Neuronal stem cell (in vitro differentiated cells): Measurements from ENCODE around the gene SPARC.
"Not testable (repeated sequence)": the region's sequence is repeated elsewhere in the genome, so short reads cannot be mapped to it uniquely, and the experiment has no call there.

ENCODE experiments used
- DNase-seq: peaks from one replicate; pipeline ENCODE4 v3.0.0-alpha.2; 2013; ENCODE audit warnings: low spot score
- H2AFZ ChIP-seq: one replicate; pipeline ENCODE4 v1.6.1; 2013; ENCODE audit warnings: mild to moderate bottlenecking, low read length, inconsistent platforms
- H2AK5ac ChIP-seq: 2 replicates; pipeline ENCODE4 v1.6.1; 2013; ENCODE audit warnings: low read depth, mild to moderate bottlenecking, inconsistent platforms, low read length, moderate library complexity, mixed read lengths
- H2BK120ac ChIP-seq: 2 replicates; pipeline ENCODE4 v1.6.1; 2013; ENCODE audit warnings: low read depth, mild to moderate bottlenecking, inconsistent platforms, low read length, moderate library complexity, mixed read lengths
- H2BK12ac ChIP-seq: one replicate; pipeline ENCODE4 v1.6.1; 2013; ENCODE audit warnings: low read length, inconsistent platforms
- H2BK15ac ChIP-seq: 2 replicates; pipeline ENCODE4 v1.6.1; 2013; ENCODE audit warnings: mild to moderate bottlenecking, low read length, inconsistent platforms, mixed read lengths
- H2BK5ac ChIP-seq: one replicate; pipeline ENCODE4 v1.6.1; 2013; ENCODE audit warnings: inconsistent platforms, mild to moderate bottlenecking, low read length, moderate library complexity
- H3K14ac ChIP-seq: one replicate; pipeline ENCODE4 v1.6.1; 2013; ENCODE audit warnings: low read length, inconsistent platforms
- H3K18ac ChIP-seq: 2 replicates; pipeline ENCODE4 v1.6.1; 2013; ENCODE audit warnings: low read length, inconsistent platforms
- H3K23ac ChIP-seq: 2 replicates; pipeline ENCODE4 v1.6.1; 2013; ENCODE audit warnings: low read depth, mild to moderate bottlenecking, mixed read lengths, low read length, inconsistent platforms; ENCODE audit not compliant: poor library complexity
- H3K27ac ChIP-seq: replicated peaks from 3 replicates; pipeline ENCODE4 v1.5.1; 2013; ENCODE audit warnings: low read length, inconsistent platforms
- H3K27me3 ChIP-seq, 3 experiments: 2 replicates each; pipeline ENCODE4 v1.6.1; 2013; ENCODE audit warnings: low read length in 3 of 3, mild to moderate bottlenecking in 2 of 3, inconsistent platforms in 1 of 3, low read depth in 1 of 3, mixed read lengths in 1 of 3, moderate library complexity in 1 of 3; ENCODE audit not compliant: control insufficient read depth in 3 of 3, insufficient read depth in 3 of 3
- H3K36me3 ChIP-seq, 2 donors: replicated peaks in 1 of 2; 2 replicates each; pipeline ENCODE4 v1.6.1; 2013; ENCODE audit warnings: low read length in 2 of 2; ENCODE audit not compliant: control insufficient read depth in 2 of 2, insufficient read depth in 2 of 2
- H3K4ac ChIP-seq: 2 replicates; pipeline ENCODE4 v1.6.1; 2013; ENCODE audit warnings: inconsistent platforms, mild to moderate bottlenecking, low read length, moderate library complexity
- H3K4me1 ChIP-seq, 2 donors: 1 replicate in 1 of 2; 2 replicates in 1 of 2; pipeline ENCODE4 v1.6.1; 2013; ENCODE audit warnings: low read length in 2 of 2, low read depth in 1 of 2; ENCODE audit not compliant: control insufficient read depth in 2 of 2, insufficient read depth in 1 of 2
- H3K4me2 ChIP-seq: one replicate; pipeline ENCODE4 v1.6.1; 2013; ENCODE audit warnings: mild to moderate bottlenecking, low read length, inconsistent platforms; ENCODE audit not compliant: insufficient read depth, poor library complexity, severe bottlenecking
- H3K4me3 ChIP-seq, 2 donors: 2 replicates each; pipeline ENCODE4 v1.5.1; 2013; ENCODE audit warnings: low read length in 2 of 2, mild to moderate bottlenecking in 2 of 2, inconsistent platforms in 1 of 2, moderate library complexity in 1 of 2
- H3K79me1 ChIP-seq: one replicate; pipeline ENCODE4 v1.6.1; 2013; ENCODE audit warnings: low read depth, mild to moderate bottlenecking, inconsistent platforms, low read length, moderate library complexity
- H3K9ac ChIP-seq: one replicate; pipeline ENCODE4 v1.6.1; 2013; ENCODE audit warnings: mild to moderate bottlenecking, low read depth, low read length, inconsistent platforms; ENCODE audit not compliant: poor library complexity
- H3K9me3 ChIP-seq, 2 donors: replicated peaks in 1 of 2; 2 replicates each; pipeline versions ENCODE3 to v1.6.1; 2013; ENCODE audit warnings: low read length in 2 of 2, mild to moderate bottlenecking in 2 of 2, inconsistent platforms in 1 of 2, low read depth in 1 of 2, mixed read lengths in 1 of 2, moderate library complexity in 1 of 2; ENCODE audit not compliant: control insufficient read depth in 2 of 2, insufficient read depth in 1 of 2
- H4K8ac ChIP-seq: one replicate; pipeline ENCODE4 v1.6.1; 2013; ENCODE audit warnings: low read depth, mild to moderate bottlenecking, inconsistent platforms, low read length, moderate library complexity
- H4K91ac ChIP-seq: one replicate; pipeline ENCODE4 v1.6.1; 2013; ENCODE audit warnings: low read length, low read depth, mild to moderate bottlenecking, inconsistent platforms; ENCODE audit not compliant: poor library complexity
- WGBS, 2 donors: extraction: QIAGEN DNeasy Blood & Tissue Kit; methylation state at CpG; one replicate each; pipeline ENCODE4 v1.1.7; 2013; ENCODE audit warnings: missing lambda C conversion rate in 2 of 2, mixed read lengths in 1 of 2; ENCODE audit not compliant: insufficient read length in 2 of 2, insufficient replicate concordance in 1 of 2; ENCODE audit errors: extremely low coverage in 2 of 2; 5-methylcytosine and 5-hydroxymethylcytosine counted together

SPARC gene

GRCh38 chr5:151730381-151730780, 43.7 kb upstream of the SPARC start:
- WGBS, 2 donors, result no CpG with 5 or more reads among the region's 7 CpGs
- Histone ChIP-seq H3K4me1 (peaks cover 2 to 3% of the 10 kb centered on the region in 2 donors), H3K4me2 (no peak overlapping the region), H3K27ac (no peak overlapping the region), H2AK5ac (no peak overlapping the region), H2AFZ (no peak overlapping the region), H2BK15ac (no peak overlapping the region), H3K14ac (no peak overlapping the region), H3K4me3 (no peak overlapping the region), H4K8ac (no peak overlapping the region), H3K27me3 (no peaks in the 10 kb centered on the region), H2BK120ac (no peak overlapping the region), H3K18ac (no peak overlapping the region), H3K36me3 (no peaks in the 10 kb centered on the region), H3K4ac (no peak overlapping the region), H3K9ac (no peak overlapping the region), H2BK12ac (no peak overlapping the region), H3K23ac (no peak overlapping the region), H3K79me1 (no peaks in the 10 kb centered on the region), H3K9me3 (peaks cover 2 to 3% of the 10 kb centered on the region in 2 donors), H4K91ac (no peak overlapping the region), H2BK5ac (no peak overlapping the region)
- DNase-seq, result no peak

GRCh38 chr5:151729597-151729996, 42.9 kb upstream of the SPARC start:
- not testable (repeated sequence) for H3K23ac ChIP-seq, H3K18ac ChIP-seq, H4K91ac ChIP-seq, H3K27ac ChIP-seq, H3K4me2 ChIP-seq, H3K9me3 ChIP-seq, H3K14ac ChIP-seq, H2AFZ ChIP-seq, H3K36me3 ChIP-seq, H2BK5ac ChIP-seq, H3K27me3 ChIP-seq, H4K8ac ChIP-seq, H3K9ac ChIP-seq, H2BK12ac ChIP-seq, H3K4me1 ChIP-seq, H2BK15ac ChIP-seq, H2BK120ac ChIP-seq, H3K4ac ChIP-seq, H2AK5ac ChIP-seq, H3K4me3 ChIP-seq, H3K79me1 ChIP-seq, DNase-seq
- WGBS, 2 donors, result no CpG with 5 or more reads among the region's 5 CpGs

- H3K27ac ChIP-seq, result no peak overlapping the region
- no peak overlapping the region for H3K23ac ChIP-seq
- no peak overlapping the region for H3K9ac ChIP-seq
- no peak overlapping the region for H2AFZ ChIP-seq
- H3K4ac ChIP-seq, result no peak overlapping the region
- no peak overlapping the region for H2BK5ac ChIP-seq
- H2BK120ac ChIP-seq, result no peak overlapping the region
- peaks cover 0 to 4% of the 10 kb centered on the region in 2 donors for H3K9me3 ChIP-seq
- no peak overlapping the region for H3K18ac ChIP-seq
- H3K36me3 ChIP-seq, result no peaks in the 10 kb centered on the region
- H3K27me3 ChIP-seq, result no peaks in the 10 kb centered on the region
- no peak overlapping the region for H3K4me3 ChIP-seq
- peaks cover 5 to 8% of the 10 kb centered on the region in 2 donors for H3K4me1 ChIP-seq
- no peak overlapping the region for H3K14ac ChIP-seq
- H2AK5ac ChIP-seq, result no peak overlapping the region
- H2BK15ac ChIP-seq, result no peak overlapping the region
- DNase-seq, result no peak
- H3K4me2 ChIP-seq, result no peak overlapping the region
- H3K79me1 ChIP-seq, result no peaks in the 10 kb centered on the region
- no peak overlapping the region for H2BK12ac ChIP-seq
- no peak overlapping the region for H4K91ac ChIP-seq
- no peak overlapping the region for H4K8ac ChIP-seq
- no CpG with 5 or more reads among the region's 2 CpGs for WGBS, 2 donors
Measured at GRCh38 chr5:151724360-151724759, 37.6 kb upstream of the SPARC start.

GRCh38 chr5:151722546-151722945, 35.8 kb upstream of the SPARC start:
- no peak overlapping the region for H2BK15ac ChIP-seq
- peaks cover 5 to 8% of the 10 kb centered on the region in 2 donors for H3K4me1 ChIP-seq
- H3K27ac ChIP-seq, result no peak overlapping the region
- no peak overlapping the region for H3K4ac ChIP-seq
- no peak overlapping the region for H3K9ac ChIP-seq
- no peak overlapping the region for H2BK12ac ChIP-seq
- H3K36me3 ChIP-seq, result no peaks in the 10 kb centered on the region
- no peak overlapping the region for H3K14ac ChIP-seq
- no peak for DNase-seq
- peaks cover 0 to 2% of the 10 kb centered on the region in 2 donors for H3K9me3 ChIP-seq
- no peaks in the 10 kb centered on the region for H3K79me1 ChIP-seq
- H2BK5ac ChIP-seq, result no peak overlapping the region
- H3K23ac ChIP-seq, result no peak overlapping the region
- H4K91ac ChIP-seq, result no peak overlapping the region
- no peak overlapping the region for H3K18ac ChIP-seq
- H3K27me3 ChIP-seq, result no peaks in the 10 kb centered on the region
- no peak overlapping the region for H2AK5ac ChIP-seq
- no peak overlapping the region for H3K4me2 ChIP-seq
- H2BK120ac ChIP-seq, result no peak overlapping the region
- no peak overlapping the region for H4K8ac ChIP-seq
- no peak overlapping the region for H2AFZ ChIP-seq
- H3K4me3 ChIP-seq, result no peak overlapping the region
